ENCODE results near the gene ABCC9.

DNA sequence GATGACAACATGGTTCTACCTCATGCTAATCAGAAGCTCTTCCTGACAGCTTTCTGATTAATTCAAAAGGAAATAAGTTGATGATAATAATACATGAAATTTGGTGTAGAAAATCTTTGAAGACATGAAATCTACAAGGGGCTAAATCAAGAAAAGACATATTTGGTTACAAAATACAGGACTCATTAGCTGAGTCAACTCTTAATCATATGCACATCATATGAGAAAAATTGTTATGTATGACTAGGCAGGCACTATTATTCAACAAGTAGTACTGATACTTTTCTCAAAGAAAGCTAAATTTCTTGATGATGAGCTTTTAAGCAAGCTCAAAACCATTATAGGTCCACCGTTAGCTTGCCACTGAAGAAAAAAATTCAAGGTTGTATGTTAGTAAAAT, 7.1 kb downstream of the ABCC9 start:
- TF ChIP-seq, protein P1, sequence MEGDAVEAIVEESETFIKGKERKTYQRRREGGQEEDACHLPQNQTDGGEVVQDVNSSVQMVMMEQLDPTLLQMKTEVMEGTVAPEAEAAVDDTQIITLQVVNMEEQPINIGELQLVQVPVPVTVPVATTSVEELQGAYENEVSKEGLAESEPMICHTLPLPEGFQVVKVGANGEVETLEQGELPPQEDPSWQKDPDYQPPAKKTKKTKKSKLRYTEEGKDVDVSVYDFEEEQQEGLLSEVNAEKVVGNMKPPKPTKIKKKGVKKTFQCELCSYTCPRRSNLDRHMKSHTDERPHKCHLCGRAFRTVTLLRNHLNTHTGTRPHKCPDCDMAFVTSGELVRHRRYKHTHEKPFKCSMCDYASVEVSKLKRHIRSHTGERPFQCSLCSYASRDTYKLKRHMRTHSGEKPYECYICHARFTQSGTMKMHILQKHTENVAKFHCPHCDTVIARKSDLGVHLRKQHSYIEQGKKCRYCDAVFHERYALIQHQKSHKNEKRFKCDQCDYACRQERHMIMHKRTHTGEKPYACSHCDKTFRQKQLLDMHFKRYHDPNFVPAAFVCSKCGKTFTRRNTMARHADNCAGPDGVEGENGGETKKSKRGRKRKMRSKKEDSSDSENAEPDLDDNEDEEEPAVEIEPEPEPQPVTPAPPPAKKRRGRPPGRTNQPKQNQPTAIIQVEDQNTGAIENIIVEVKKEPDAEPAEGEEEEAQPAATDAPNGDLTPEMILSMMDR (IDR thresholded peaks at IDR 0.05; ENCODE audit: extremely low read depth in 1 of 2, insufficient read depth in 1 of 2, low read depth in 1 of 2, low read length in 2 of 2) = no peak
- TF ChIP-seq GATA2 (IDR thresholded peaks at IDR 0.05; ENCODE audit: insufficient read depth, insufficient read length, low read depth, low read length) (no peak), POLR2AphosphoS5 (IDR thresholded peaks at IDR 0.05; ENCODE audit: insufficient read depth, low read depth, low read length) (no peak), JUN (IDR thresholded peaks at IDR 0.05; ENCODE audit: borderline replicate concordance, insufficient read depth, insufficient read length, low read depth) (no peak), EZH2 (IDR thresholded peaks at IDR 0.05; ENCODE audit: borderline replicate concordance, low read depth, low read length, severe bottlenecking) (no peak), POLR2A (IDR thresholded peaks at IDR 0.05; ENCODE audit: low read depth, low read length) (no peak), MYC (IDR thresholded peaks at IDR 0.05; ENCODE audit: low read depth, low read length) (no peak)
- TF ChIP-seq, protein P2, sequence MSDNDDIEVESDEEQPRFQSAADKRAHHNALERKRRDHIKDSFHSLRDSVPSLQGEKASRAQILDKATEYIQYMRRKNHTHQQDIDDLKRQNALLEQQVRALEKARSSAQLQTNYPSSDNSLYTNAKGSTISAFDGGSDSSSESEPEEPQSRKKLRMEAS (IDR thresholded peaks at IDR 0.05; ENCODE audit: insufficient read depth, insufficient read length) = no peak
